Measurements from ENCODE around the gene OR1A1. TPM values are rescaled to one million over a fixed set of nuclear protein-coding genes. Genes with fewer than 3 reads are reported as not detected.
"Not testable (repeated sequence)": the region's sequence is repeated elsewhere in the genome, so short reads cannot be mapped to it uniquely, and the experiment has no call there.

Gene OR1A1
- total RNA-seq, 4 donors from 2014 or later, result not detected

- H3K4me1 ChIP-seq; DNase-seq; H3K9me3 ChIP-seq; H3K27ac ChIP-seq; H3K36me3 ChIP-seq; intact Hi-C loops (cut with DNase I); H3K4me3 ChIP-seq (replicated peaks in 1 of 3); H3K27me3 ChIP-seq: not testable (repeated sequence)
- WGBS, 2 donors, result 54 to 68% methylated on average over 1 of the region's 1 CpG
Observed at GRCh38 chr17:3244841-3245240, 37.4 kb downstream of the OR1A1 start.

GRCh38 chr17:3249013-3249412 lies 41.5 kb downstream of the OR1A1 start:
- H3K27ac ChIP-seq; H3K4me3 ChIP-seq (replicated peaks in 1 of 3); intact Hi-C loops (cut with DNase I); H3K36me3 ChIP-seq; H3K27me3 ChIP-seq; H3K4me1 ChIP-seq; DNase-seq; H3K9me3 ChIP-seq: not testable (repeated sequence)
- 89% methylated on average over 1 of the region's 2 CpGs; no CpG with 5 or more reads in 1 of the 2 donors for WGBS, 2 donors

DNA sequence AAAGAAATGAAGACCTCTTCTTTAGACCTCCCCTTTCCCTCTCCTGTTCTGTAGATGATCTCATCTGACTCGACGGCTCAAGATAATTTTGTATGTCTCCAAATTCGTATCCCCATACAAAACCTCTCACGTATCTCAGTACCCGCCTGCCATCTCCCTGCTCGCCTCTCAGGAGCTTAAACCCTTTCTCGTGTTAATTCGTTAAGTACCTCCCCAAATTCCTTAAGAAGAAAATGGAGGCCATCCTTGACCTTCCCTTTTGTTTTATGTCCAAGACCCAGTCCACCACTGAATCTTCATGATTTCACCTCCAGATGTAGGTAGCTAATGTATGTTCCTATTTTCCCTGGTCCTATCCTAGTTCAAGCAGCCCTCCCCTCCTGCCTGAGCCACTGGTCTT lies 49.1 kb downstream of the OR1A1 start:
- Histone ChIP-seq H3K27ac (no peak overlapping the region), H3K9me3 (no peaks in the 10 kb centered on the region), H3K4me3 (replicated peaks in 1 of 3) (no peak overlapping the region), H3K4me1 (no peaks in the 10 kb centered on the region), H3K36me3 (no peaks in the 10 kb centered on the region), H3K27me3 (no peaks in the 10 kb centered on the region)
- WGBS, 2 donors, result 88% methylated on average over 8 of the region's 8 CpGs
- intact Hi-C loops (cut with DNase I), result no loop called here
- DNase-seq, result no peak
- no peak for TF ChIP-seq CTCF (IDR thresholded peaks at IDR 0.05)
- TF ChIP-seq POLR2A (IDR thresholded peaks at IDR 0.05), result no peak

DNA sequence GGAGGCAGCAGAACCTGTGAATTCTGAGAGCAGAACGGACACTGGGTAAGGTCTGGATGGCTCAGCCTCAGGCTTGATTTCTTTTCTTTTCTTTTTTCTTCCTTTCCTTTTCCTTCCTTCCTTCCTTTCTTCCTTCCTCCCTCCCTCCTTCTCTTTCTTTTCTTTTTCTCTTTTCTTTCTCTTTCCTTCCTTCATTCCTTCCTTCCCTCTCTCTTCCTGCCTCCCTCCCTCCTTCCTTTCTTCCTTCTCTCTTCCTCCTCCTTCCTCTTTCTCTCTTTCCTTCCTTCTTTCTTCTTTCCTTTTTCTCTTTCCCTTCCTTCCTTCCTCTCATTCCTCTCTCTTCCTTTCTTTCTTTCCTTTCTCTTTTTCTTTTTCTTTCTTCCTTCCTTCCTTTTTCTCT lies 52.7 kb downstream of the OR1A1 start:
- no peak for TF ChIP-seq POLR2A (IDR thresholded peaks at IDR 0.05)
- TF ChIP-seq CTCF (IDR thresholded peaks at IDR 0.05), result no peak
- no peak for DNase-seq
- H3K36me3 ChIP-seq, result no peaks in the 10 kb centered on the region
- H3K27ac ChIP-seq, result no peak overlapping the region
- no peaks in the 10 kb centered on the region for H3K9me3 ChIP-seq
- no peak overlapping the region for H3K4me3 ChIP-seq (replicated peaks in 1 of 3)
- WGBS, 2 donors, result 68 to 88% methylated on average over 1 of the region's 1 CpG
- H3K27me3 ChIP-seq, result no peaks in the 10 kb centered on the region
- intact Hi-C loops (cut with DNase I), result no loop called here
- no peaks in the 10 kb centered on the region for H3K4me1 ChIP-seq

DNA sequence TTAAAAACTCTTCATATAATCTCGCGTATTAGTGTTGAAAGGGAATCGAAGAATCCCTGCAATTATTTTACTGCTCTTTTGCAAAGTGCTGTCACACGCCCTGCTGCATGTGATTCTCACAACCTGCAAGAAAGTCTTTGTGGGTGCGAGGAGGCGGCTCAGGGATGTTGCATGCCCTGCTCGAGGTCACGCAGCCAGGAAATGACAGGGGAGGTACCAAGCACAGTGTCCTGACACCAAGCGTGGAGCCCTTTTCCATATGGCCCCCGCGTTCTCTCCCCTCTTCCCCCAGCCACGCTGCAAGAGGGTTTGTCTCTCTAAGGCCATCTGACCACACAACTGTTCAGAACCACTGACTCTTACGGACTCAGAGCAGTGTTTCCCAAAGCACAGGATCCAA lies 53.1 kb downstream of the OR1A1 start:
- 78 to 82% methylated on average over 13 of the region's 13 CpGs for WGBS, 2 donors
- Histone ChIP-seq H3K27me3 (no peaks in the 10 kb centered on the region), H3K9me3 (no peaks in the 10 kb centered on the region), H3K27ac (no peak overlapping the region), H3K36me3 (no peaks in the 10 kb centered on the region), H3K4me3 (replicated peaks in 1 of 3) (no peak overlapping the region), H3K4me1 (no peaks in the 10 kb centered on the region)
- no peak for DNase-seq
- intact Hi-C loops (cut with DNase I), result no loop called here
- TF ChIP-seq CTCF (IDR thresholded peaks at IDR 0.05), result no peak

Other genes with a start within 250 kb of the OR1A1 start
- not detected for gene OR1D5, start 144.1 kb upstream of the OR1A1 start, total RNA-seq
- gene OR1D2, start 103.2 kb upstream of the OR1A1 start, total RNA-seq, result not detected
- gene OR1G1, start 80.1 kb upstream of the OR1A1 start, total RNA-seq, result not detected
- gene OR1A2, start 10.1 kb upstream of the OR1A1 start, total RNA-seq, result not detected
- not detected for gene OR3A1, start 90.7 kb downstream of the OR1A1 start, total RNA-seq
- gene OR3A2, start 178.6 kb downstream of the OR1A1 start, total RNA-seq, result not detected
- not detected for gene OR1E1, start 190.7 kb downstream of the OR1A1 start, total RNA-seq
- not detected for gene OR3A3, start 203.7 kb downstream of the OR1A1 start, total RNA-seq
- gene OR1E2, start 226.2 kb downstream of the OR1A1 start, total RNA-seq, result not detected